ENCODE data around the gene DUSP2. TPM values are rescaled to one million over a fixed set of nuclear protein-coding genes. Genes with fewer than 3 reads are reported as not detected.
A peak's percentile ranks its signal among the peaks of the same experiment; 100 is the strongest.

The DUSP2 gene
- total and polyA plus RNA-seq, 2 experiments from 2014 or later: 6.6 to 13.0 TPM

GRCh38 chr2:96117701-96118588 is 27.3 kb downstream of the DUSP2 start (continued):
- TF ChIP-seq, protein P1, sequence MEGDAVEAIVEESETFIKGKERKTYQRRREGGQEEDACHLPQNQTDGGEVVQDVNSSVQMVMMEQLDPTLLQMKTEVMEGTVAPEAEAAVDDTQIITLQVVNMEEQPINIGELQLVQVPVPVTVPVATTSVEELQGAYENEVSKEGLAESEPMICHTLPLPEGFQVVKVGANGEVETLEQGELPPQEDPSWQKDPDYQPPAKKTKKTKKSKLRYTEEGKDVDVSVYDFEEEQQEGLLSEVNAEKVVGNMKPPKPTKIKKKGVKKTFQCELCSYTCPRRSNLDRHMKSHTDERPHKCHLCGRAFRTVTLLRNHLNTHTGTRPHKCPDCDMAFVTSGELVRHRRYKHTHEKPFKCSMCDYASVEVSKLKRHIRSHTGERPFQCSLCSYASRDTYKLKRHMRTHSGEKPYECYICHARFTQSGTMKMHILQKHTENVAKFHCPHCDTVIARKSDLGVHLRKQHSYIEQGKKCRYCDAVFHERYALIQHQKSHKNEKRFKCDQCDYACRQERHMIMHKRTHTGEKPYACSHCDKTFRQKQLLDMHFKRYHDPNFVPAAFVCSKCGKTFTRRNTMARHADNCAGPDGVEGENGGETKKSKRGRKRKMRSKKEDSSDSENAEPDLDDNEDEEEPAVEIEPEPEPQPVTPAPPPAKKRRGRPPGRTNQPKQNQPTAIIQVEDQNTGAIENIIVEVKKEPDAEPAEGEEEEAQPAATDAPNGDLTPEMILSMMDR (conservative IDR thresholded peaks at IDR 0.05; ENCODE audit: low read depth in 2 of 2): peak; percentile 40 to 50

DNA sequence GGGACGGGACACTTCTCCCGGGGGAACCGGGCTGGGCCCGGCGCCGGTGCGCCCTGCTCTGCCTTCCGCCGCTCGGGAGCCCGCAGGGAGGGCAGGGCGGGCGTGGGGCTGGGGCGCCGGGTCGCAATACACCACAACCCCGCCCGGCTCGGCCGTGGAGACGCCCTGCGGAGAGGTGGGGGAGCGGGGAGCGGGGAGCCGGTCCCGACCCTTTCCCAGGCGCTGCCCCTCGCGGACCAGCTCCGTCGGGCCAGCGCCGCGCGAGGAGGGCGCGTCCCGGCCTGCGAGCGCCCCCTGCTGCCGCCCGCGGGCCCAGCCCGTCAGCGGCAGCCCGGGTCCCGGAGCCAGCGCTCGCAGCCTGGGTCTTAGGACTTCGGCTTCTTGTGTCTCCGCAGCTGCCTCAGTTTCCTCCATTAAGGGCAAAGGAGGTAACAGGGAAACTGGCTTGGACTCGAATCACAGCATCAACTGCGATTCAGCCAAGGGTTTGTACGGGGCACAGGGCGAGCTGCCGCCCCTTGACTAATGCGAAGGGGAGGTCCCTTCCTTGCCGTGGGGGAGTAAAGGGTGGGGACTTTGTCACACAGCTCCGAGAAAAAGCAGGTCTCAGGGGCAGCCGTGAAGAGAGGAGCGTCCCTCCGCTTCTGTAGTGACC is 28.2 kb downstream of the DUSP2 start:
- no peaks in the 10 kb centered on the region for H3K9me2 ChIP-seq (ENCODE audit: insufficient read depth)
- peak overlapping the region; percentile 83 for H2AFZ ChIP-seq
- H3K4me3 ChIP-seq: peak overlapping the region; percentile 74
- H3K4me1 Mint-ChIP-seq: peaks cover 29% of the 10 kb centered on the region
- H3F3A ChIP-seq (replicated peaks; ENCODE audit: low read depth): no peaks in the 10 kb centered on the region
- ATAC-seq (peak; percentile 73), DNase-seq (ENCODE audit: low spot score) (peak; percentile 78)
- no peaks in the 10 kb centered on the region; the same call in 2 of the 3 replicates for H3K36me3 Mint-ChIP-seq (ENCODE audit: low read depth)
- peaks cover 32% of the 10 kb centered on the region for H3K27me3 Mint-ChIP-seq (ENCODE audit: insufficient read depth, low read depth, poor library complexity)
- peak overlapping the region; percentile 69 for H3K4me3 Mint-ChIP-seq
- TF ChIP-seq ZNF114 (CRISPR knock-in tag; IDR thresholded peaks at IDR 0.05): no peak
- TF ChIP-seq, protein P1 (conservative IDR thresholded peaks at IDR 0.05; ENCODE audit: low read depth in 2 of 2): peak; percentile 48 to 63
- no peak overlapping the region for H3K27ac ChIP-seq (ENCODE audit: low read depth)
- H3K79me2 ChIP-seq (replicated peaks; ENCODE audit: insufficient read depth): no peaks in the 10 kb centered on the region
- H3K36me3 ChIP-seq (ENCODE audit: insufficient read depth): no peaks in the 10 kb centered on the region
- H4K20me1 ChIP-seq (replicated peaks; ENCODE audit: insufficient read depth): no peaks in the 10 kb centered on the region
- peaks cover 27% of the 10 kb centered on the region for H3K27me3 ChIP-seq (ENCODE audit: insufficient read depth)
- no peak overlapping the region for H3K27ac Mint-ChIP-seq
- peaks cover 6% of the 10 kb centered on the region; the same call in 1 of the 2 replicates for H3K4me1 ChIP-seq (ENCODE audit: insufficient read depth)
- peaks cover 4% of the 10 kb centered on the region; the same call in 2 of the 3 replicates for H3K9me3 Mint-ChIP-seq
- peak overlapping the region; percentile 88 for H3K4me2 ChIP-seq

DNA sequence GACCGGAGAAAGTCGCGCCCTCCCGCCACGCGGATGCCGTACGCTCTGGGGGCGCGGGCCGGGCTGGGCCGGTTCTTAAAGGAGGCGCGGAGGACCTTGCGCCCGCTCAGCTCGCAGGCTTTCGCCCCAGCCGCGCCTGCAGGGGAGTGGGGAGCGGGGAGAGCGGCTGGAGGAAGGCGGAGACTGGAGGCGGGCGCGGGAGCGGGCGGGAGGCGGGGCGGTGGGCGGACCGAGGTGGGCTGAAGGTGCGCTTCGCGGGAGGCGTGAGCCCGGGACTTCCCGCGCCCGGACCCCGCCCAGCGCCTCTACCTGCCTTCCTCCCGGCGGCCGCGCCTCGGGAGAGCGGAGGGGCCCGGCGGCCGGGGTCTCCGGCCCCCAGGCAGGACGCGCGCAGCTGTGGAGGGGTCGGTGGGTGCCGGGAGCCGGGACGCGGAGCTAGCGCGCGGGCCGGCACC is 28.8 kb downstream of the DUSP2 start, which contains the start of gene ADRA2B:
ADRA2B (minus strand) TSS at position 148 of the 455 bp plus-strand sequence. CDS start 422 bp downstream, outside the sequence.
- H3K4me3 ChIP-seq: peak within 1 kb of the TSS; percentile 74
- DNase-seq (ENCODE audit: low spot score) (peak; percentile 92), ATAC-seq (peak; percentile 67)
- no peaks in the 10 kb centered on the region for H3K9me2 ChIP-seq (ENCODE audit: insufficient read depth)
- H3K79me2 ChIP-seq (replicated peaks; ENCODE audit: insufficient read depth): no peaks in the 10 kb centered on the region
- Mint-ChIP-seq H3K4me3 (peak within 1 kb of the TSS; percentile 74), H3K4me1 (peaks cover 29% of the 10 kb centered on the region), H3K9me3 (peaks cover 4% of the 10 kb centered on the region; the same call in 2 of the 3 replicates), H3K27me3 (ENCODE audit: insufficient read depth, low read depth, poor library complexity) (peaks cover 33% of the 10 kb centered on the region), H3K27ac (no peak within 1 kb of the TSS), H3K36me3 (ENCODE audit: low read depth) (no peaks in the 10 kb centered on the region; the same call in 2 of the 3 replicates)
- TF ChIP-seq POLR2AphosphoS5 (IDR thresholded peaks at IDR 0.05; ENCODE audit: low read depth): peak; percentile 78
- TF ChIP-seq ZNF114 (CRISPR knock-in tag; IDR thresholded peaks at IDR 0.05): no peak
- TF ChIP-seq, protein P1 (conservative IDR thresholded peaks at IDR 0.05; ENCODE audit: low read depth in 2 of 2): no peak
- TF ChIP-seq CREB1 (CRISPR knock-in tag; IDR thresholded peaks at IDR 0.05; ENCODE audit: low read depth): no peak
- TF ChIP-seq ZNF331 (CRISPR knock-in tag; IDR thresholded peaks at IDR 0.05; ENCODE audit: low read depth): no peak
- no peak for TF ChIP-seq EZH2 (IDR thresholded peaks at IDR 0.05; ENCODE audit: low read depth, unreplicated experiment)
- no peak for TF ChIP-seq STAT1 (IDR thresholded peaks at IDR 0.05; ENCODE audit: unreplicated experiment)
- no peak for TF ChIP-seq EZH2phosphoT487 (IDR thresholded peaks at IDR 0.05; ENCODE audit: unreplicated experiment)
- H2AFZ ChIP-seq: peak within 1 kb of the TSS; percentile 83
- H4K20me1 ChIP-seq (replicated peaks; ENCODE audit: insufficient read depth): no peaks in the 10 kb centered on the region
- H3K27ac ChIP-seq (ENCODE audit: low read depth): no peak within 1 kb of the TSS
- peaks cover 27% of the 10 kb centered on the region for H3K27me3 ChIP-seq (ENCODE audit: insufficient read depth)
- H3K4me1 ChIP-seq (ENCODE audit: insufficient read depth): peaks cover 6% of the 10 kb centered on the region; the same call in 1 of the 2 replicates
- no peaks in the 10 kb centered on the region for H3K36me3 ChIP-seq (ENCODE audit: insufficient read depth)
- H3K4me2 ChIP-seq: peak within 1 kb of the TSS; percentile 88
- H3F3A ChIP-seq (replicated peaks; ENCODE audit: low read depth): no peaks in the 10 kb centered on the region

Measured in GM23338 (cell line).